Right lobe of liver (tissue), 4 donors: ENCODE data around the gene MAP4K4.

Experiments
- CTCF ChIP-seq, 4 donors: fragments of 200-600 bp in 3 of 4; fragments of 450-650 bp in 1 of 4; IDR thresholded peaks; one replicate each; pipeline versions ENCODE4 v1.5.1 to v1.8.0; 2016 to 2022; ENCODE audit warnings: antibody characterized with exemption in 4 of 4, mild to moderate bottlenecking in 2 of 4
- POLR2A ChIP-seq: fragments of 450-650 bp; IDR thresholded peaks from one replicate; pipeline ENCODE4 v1.6.1; 2017; ENCODE audit warnings: antibody characterized with exemption, mild to moderate bottlenecking
- donor health status: DM: no; HTN: no; CAD: no.
- donor health status: DM: no; HTN: no; CAD: no.
- donor health status: DM: no; HTN: yes; CAD: no.

- TF ChIP-seq CTCF (IDR thresholded peaks at IDR 0.05): no peak
- TF ChIP-seq POLR2A: no peak
Measured at GRCh38 chr2:101841679-101842327, 144.3 kb downstream of the MAP4K4 start.
